ENCODE measurements around the gene PPARD.

- TF ChIP-seq REST (IDR thresholded peaks at IDR 0.05) (no peak), JUN (IDR thresholded peaks at IDR 0.05) (no peak), CEBPB (IDR thresholded peaks at IDR 0.05) (no peak), CTCF (IDR thresholded peaks at IDR 0.05) (no peak), E2F6 (IDR thresholded peaks at IDR 0.05; ENCODE audit: borderline replicate concordance, low read depth) (no peak), EP300 (IDR thresholded peaks at IDR 0.05) (no peak), NFE2L2 (conservative IDR thresholded peaks at IDR 0.05; ENCODE audit: low read length) (no peak)
Measured at GRCh38 chr6:35448191-35448590, 105.8 kb downstream of the PPARD start.
